T-helper 22 cell (primary cell): ENCODE data around the gene IST1.
"Not testable (repeated sequence)": the region's sequence is repeated elsewhere in the genome, so short reads cannot be mapped to it uniquely, and the experiment has no call there.

ENCODE experiments used
- DNase-seq: peaks from one replicate; pipeline ENCODE4 v3.0.0-alpha.2; 2020; ENCODE audit warnings: low read depth

IST1 gene

DNA sequence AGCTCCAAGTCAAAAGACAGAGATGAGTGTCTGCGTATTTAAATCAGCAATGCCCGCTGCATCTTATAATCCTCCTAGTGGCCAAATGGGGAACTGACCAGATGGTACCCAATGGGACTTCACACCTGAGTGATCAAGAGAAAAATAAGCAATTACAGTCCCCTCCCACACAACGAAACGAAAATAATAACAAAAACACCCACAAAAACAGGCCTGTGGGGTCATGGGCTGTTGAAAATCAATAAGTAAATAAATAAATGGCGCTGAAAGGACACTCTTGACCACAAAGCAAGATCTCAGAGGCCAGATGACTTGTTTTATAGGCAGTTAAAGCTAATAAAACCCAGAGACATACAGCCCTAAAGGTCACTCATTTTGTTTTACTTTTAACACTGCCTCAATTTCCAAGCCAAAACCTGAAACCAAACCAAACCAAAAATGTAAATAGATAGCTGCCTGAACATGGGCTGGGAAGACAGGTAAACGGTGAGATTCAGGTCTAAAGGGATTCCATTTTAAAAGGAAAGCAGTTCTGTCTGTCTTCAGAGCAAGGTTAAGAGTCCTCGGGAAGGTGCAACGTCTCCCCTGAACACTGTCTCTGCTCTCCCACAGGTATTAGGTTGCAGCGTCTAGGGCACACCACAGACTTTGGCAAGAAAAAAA, 12.7 kb upstream of the IST1 start:
- peak; percentile 61 for DNase-seq

DNA sequence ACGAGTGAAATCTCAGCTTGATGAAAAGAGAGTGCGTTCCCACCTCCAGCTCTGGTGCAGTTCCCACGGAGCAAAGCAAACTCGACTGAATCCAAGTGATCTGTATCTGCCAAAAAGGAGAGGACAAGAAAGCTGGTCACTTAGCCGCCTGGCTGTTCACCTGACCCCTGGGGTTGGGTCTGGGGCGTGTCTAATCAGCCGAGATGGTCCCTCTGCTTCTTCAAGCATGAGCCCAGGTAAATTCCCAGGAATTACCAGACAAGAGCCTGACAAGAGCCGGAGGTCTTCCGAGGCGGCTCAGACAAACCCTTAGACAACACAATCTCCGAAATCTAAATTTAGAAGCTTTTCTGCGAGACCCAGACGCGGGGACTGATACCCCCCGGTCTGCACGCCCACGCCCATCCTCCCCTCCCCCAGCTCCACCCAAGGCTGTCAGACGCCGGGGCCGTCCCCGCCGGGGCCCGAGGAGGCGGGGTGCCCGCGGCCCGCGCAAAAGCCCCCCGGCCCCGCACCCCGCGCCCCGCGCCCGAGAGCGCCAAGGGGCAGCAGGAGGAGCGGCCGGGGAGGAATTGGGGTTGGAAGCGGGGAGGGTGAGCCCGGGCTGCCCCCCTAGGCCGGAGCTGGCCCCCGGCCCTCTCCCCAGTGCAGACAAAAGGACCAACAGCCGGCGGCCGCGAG, 12.0 kb upstream of the IST1 start:
- DNase-seq, result peak; percentile 39

DNA sequence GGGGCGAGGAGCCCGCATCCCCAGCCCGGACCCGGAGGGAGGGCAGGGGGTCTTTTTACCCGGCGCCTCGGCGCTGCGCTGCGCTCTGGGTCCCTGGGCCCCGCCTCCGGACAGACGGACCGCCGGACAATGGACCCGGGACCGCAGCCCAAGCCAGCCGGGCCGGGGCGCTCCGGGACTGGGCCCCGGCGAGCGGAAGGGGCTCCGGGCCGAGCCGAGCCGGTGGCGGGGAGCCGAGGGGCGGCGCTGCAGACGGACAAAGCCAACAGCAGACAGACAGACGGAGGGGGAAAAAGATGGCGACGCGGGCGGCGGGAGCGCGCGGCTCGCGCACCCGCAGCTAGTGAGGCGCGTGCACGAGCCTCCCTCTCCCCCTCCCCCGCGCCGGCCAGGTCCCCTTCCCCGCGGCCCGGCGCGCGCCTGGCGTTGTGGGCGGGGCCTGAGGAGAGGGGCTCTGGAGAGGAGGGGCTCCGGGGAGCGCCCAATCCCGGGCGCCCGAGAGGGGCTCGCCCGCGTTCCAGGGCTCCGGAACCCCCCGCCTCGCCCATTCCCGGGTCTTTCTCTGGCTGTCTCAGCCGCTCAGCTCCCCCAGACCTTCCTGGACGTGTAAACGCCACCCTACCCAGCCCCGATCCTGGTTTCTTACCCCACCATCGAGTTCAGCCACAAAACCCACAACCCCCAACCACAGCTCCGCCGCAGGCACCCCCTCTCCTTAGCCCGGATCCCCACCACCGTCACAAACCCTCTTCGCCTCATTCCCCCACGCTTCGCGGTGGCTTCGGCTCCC, 11.3 kb upstream of the IST1 start, which contains the start of gene ZNF821:
Gene ZNF821 (minus strand): TSS at position 334 of the 790 bp plus-strand sequence. CDS start 4,236 bp downstream, outside the sequence.
- peak; percentile 75 for DNase-seq

DNA sequence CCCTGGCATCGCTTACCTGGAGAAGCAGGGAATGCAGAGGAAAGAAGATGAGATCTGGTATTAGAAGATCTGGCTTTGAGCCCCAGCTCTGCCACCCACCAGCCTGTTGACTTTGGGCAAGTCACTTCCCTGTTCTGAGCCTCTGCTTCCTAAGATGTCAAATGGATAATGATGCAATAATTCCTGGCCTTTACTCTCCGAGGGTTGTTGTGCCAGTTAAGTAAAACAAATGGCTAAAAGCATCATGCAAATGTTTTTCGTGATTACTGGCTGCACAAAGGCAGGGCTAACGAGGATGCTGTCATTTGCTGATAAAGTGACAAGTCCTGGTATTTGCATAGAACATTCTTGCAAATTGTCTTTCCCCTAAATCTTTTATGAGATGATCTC, 10.1 kb upstream of the IST1 start:
- DNase-seq, result no peak

DNA sequence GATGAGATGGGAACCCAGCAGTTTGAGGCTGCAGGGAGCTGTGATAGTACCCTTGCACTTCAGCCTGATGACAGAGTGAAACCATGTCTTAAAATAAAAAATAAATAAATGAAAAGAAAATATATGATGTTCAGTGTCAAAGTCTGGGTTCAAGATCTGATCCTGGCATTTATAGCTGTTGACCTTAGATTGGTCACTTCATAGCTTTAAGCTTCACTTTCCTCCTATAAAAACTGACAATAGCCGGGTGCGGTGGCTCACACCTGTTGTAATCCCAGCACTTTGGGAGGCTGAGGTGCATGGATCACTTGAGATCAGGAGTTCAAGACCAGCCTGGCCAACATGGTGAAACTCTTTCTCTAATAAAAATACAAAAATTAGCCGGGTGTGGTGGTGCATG, 6.2 kb upstream of the IST1 start:
- DNase-seq, result no peak

DNA sequence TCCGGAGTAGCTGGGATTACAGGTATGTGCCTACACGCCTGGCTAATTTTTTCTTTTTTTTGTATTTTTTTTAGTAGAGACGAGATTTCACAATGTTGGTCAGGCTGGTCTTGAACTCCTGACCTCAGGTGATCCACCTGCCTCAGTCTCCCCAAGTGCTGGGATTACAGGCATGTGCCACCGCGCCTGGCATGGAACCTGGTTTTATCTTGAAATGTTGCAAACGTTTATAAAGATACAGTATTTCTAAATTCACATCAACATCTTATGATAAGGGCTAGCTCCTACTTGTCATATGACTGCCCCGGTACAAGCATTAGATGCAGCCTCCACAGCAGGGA, 1.5 kb upstream of the IST1 start:
- DNase-seq, result no peak

DNA sequence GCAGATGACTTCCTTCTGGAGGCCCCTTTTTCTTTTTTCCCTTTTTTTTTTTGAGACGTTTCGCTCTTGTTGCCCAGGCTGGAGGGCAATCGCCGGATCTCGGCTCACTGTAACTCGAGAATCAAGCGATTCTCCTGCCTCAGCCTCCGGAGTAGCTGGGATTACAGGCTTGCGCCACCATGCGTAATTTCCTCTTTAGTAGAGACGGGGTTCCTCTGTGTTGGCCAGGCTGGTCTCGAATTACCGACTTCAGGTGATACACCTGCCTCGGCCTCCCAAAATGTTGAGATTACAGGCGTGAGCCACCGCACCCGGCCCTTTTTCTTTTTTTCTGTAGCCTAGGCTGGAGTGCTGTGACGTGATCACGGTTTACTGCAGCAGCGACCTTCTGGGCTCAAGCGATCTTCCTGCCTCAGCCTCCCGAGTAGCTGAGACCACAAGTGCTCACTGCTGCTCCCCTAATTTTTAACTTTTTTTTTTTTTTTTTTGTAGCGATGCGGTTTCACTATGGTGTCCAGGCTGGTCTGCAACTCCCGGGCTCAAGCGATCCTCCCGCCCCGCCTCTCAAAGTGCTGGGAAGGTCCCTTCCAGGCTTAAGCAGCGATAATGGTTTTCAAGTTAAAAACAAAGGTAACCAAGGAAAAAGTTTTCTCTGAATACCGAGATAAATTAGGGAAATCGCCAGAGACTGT, 956 bp upstream of the IST1 start:
- DNase-seq, result peak; percentile 28

DNA sequence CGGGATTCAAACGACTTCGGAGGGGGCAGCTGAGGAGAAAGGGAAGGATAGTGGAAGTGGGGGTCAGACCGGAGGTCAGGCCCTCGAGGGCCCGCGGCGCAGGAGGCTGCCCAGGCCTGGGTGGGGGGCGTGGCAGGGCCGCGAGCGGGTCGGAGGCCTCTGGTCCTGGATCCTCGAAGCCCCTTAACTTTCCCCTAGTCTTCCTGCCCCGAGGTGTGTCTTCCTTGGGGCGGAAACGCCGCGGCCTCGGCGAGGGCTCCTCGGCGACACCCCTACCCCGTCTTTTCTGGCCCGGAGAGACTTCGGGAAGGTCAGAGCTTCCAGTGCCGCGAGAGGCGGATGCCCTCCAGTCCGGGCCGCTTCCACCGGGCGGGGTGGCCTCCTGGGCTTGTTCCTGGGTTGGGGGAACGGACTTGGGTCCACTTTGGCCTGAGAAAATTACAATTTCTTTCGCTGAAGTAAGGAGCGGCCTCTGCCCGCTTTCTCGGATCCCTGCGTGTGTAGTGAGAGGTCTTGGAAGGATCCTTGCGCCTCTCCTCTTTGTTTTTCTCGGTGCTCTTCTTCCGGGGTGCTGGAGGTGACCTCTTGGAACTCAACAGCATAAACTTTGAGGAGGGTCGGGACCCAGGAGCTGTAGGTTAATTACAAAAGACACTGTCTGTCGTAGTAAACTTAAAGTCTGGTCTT, 491 bp downstream of the IST1 start:
- peak; percentile 13 for DNase-seq

DNA sequence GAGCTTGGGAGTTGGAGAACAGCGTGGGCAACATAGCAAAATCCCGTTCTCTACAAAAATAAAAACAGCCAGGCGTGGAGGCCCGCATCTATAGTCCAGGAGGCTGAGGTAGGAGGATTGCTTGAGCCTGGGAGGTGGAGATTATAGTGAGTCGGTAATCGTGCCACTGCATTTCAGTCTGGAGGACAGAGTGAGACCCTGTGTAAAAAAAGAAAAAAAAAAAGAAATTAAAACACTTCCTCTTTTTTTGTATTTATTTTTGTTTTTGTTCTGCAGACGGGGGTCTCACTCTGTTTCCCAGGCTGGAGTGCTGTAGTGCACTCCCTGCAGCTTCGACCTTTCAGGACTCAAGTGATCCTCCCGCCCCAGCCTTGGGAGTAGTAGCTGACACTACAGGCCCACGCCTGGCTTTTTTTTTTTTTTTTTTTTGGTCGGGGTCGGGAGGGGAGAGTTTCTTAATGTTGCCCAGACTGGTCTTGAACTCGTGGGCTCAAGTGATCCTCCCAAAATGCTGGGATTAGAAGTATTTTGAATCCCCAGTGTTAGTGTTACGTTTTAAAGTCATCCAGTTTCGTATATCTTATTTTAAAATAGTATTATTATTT, 1.5 kb downstream of the IST1 start:
- DNase-seq, result no peak

DNA sequence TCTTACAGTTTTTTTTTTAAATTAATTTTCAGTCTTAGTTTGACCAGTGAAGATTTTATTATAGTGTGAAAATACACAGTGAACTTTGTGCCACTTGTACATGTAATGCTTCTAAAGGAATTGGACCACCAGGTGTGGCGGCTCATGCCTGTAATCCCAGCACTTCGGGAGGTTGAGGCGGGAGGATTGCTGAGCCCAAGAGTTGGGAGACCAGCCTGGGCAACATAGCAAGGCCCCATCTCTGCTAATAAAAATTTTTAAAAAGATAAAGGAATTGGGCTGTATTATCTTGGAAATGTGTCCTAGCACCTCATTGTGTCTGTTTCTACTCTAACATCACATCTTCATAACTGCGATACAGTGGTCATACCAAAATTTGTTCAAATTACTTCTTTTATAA, 3.8 kb downstream of the IST1 start:
- DNase-seq, result no peak

DNA sequence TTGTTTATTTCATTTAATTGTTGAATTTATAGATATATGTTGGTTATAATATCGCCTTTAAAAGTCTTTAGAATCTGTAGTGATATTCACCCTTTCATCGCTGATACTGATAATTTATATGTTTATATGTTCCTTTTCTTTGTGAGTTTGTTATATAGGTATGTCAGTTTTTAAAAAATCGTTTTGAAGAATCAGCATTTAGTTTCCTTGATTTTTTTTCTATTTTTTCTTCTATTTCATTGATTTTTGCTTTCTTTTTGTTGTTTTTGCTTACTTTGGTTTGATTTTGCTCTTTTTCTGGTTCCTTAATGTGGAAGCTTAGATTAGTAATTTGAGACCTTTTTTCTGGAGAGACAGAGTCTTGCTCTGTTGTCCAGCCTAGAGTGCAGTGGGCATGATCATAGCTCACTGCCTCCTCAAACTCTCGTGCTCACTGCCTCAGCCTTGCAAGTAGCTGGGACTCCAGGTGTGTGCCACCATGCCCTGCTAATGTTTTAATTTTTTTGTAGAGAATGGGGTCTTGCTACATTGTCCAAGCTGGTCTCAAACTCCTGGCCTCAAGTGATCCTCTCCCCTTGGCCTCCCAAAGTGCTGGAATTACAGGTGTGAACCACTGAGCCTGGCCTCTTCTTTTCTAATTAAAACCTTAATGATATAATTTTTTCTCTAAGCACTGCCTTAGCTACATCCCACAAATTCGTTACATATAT, 7.5 kb downstream of the IST1 start:
- DNase-seq, result no peak

DNA sequence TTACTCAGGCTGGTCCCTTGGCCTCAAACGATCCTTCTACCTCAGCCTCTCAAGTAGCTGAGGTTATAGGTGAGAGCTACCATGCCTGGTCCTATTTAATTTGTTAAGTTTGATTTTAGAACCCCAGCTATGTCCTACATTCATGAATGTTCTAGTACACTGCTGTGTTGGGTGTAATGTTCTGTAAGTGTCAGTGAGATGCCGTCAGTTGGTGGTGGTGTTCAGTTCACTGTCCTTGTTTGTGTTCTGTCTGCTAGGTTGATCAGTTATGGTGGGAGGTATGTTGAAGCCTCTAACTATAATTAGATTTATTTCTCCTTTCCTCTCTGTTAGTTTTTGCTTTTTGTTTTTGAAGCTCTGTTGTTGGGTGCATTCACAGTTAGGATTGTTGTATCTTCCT, 8.3 kb downstream of the IST1 start:
- no peak for DNase-seq

DNA sequence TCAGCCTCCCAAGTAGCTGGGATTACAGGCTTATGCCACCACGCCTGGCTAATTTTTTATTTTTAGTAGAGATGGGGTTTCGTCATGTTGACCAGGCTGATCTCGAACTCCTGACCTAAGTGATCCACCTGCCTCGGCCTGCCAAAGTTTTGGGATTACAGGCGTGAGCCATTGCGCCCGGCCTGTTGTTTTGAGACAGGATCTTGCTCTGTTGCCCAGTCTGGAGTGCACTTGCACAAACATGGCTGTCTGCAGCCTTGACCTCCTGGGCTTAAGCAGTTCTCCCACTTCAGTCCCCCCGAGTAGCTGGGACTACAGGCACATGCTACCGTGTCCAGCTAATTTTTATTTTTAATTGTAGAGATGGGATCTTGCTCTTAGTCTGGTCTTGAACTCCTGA, 8.9 kb downstream of the IST1 start:
- DNase-seq, result no peak

DNA sequence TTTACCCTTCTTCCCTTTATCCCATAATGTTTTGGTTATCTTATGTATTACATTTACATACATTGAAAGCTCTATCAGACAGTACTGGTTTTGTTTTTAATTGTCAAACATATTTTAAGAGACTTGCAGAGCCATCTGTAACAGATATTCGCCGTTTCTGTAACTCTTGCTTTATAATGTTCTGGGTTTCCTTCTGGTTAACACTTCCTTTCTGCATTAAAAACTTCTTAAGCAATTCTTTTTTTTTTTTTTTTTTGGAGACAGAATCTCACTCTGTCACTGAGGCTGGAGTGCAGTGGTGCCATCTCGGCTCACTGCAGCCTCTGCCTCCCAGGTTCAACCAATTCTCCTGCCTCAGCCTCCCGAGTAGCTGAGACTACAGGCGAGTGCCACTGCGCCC, 10.4 kb downstream of the IST1 start:
- DNase-seq, result not testable (repeated sequence)

DNA sequence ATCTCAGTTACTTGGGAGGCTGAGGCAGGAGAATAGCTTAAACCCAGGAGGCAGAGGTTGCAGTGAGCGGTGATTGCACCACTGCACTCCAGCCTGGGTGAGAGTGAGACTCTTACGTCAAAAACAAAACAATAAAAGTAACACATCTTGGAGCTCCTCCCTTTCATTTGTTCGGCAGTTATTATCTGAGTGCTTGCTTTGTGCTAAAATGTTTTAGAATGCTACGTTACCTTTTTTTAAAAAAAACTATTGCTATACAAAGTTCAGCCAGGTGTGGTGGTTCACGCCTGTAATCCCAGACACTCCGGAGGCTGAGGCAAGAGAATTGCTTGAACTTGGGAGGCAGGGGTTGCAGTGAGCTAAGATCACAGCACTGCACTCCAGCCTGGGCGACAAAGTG, 15.8 kb downstream of the IST1 start:
- no peak for DNase-seq

DNA sequence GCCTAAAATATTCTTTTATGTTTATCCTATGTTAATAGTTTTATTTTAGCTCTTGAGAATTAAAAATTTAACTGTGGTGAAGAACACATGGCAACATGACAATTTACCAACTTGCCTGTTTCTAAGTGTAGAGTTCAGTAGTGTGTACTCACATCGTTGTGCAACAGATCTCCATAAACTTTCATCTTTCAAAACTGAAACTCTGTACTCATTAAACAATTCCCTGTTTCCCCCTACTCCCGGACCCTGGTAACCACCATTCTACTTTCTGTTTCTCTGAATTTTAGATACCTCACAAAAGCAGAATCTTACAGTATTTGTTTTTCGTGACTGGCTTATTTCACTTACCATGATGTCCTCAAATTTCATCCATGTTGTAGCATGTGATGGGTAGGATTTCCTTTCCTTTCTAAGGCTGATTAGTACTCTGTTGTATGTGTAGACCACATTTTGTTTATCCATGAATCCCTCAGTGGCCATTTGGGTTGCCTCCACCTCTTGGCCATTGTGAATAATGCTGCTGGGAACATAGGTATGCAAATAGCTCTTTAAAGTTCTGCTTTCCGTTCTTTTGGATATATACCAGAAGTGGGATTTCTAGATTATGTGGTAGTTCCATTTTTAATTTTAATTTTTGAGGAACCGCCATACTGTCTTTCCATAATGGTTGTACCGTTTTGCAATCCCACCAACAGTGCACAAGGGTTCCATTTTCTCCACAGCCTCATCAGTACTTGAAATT, 17.4 kb downstream of the IST1 start:
- no peak for DNase-seq

DNA sequence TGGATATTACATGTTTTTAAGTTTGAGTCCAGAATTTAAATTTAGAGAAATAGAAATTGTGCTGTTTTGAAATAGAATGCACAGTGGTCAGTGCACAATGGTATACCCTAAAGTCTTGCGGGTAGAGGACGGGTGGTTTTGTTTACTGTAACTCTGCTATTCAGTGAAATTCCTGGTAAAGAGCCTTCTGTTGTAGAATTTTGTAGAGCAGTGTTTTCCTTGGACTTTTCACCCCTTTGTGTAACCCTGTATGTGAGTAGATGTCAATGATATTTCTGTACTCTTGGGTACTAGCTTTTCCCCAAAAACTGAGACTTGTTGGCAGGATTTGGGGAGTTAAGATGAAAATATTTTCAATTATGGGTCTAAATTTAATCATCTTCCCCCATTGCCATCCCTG, 19.5 kb downstream of the IST1 start:
- DNase-seq, result no peak

DNA sequence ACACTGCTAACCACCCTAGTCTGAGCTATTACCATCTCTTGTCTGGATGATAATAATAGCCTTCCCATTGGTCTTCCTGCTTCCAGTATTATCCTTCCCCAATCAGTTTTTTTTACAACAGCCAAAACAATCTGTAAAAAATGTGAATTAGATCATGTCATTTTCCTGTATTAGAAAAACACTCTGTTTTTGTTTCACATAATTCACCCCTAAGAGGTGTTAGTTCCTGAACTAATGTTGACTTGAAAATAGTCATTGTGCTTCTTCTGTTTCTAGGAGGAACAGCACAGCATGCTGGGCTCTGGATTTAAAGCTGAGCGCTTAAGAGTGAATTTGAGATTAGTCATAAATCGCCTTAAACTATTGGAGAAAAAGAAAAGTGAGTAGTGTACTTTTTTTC, 20.0 kb downstream of the IST1 start:
- DNase-seq, result no peak

DNA sequence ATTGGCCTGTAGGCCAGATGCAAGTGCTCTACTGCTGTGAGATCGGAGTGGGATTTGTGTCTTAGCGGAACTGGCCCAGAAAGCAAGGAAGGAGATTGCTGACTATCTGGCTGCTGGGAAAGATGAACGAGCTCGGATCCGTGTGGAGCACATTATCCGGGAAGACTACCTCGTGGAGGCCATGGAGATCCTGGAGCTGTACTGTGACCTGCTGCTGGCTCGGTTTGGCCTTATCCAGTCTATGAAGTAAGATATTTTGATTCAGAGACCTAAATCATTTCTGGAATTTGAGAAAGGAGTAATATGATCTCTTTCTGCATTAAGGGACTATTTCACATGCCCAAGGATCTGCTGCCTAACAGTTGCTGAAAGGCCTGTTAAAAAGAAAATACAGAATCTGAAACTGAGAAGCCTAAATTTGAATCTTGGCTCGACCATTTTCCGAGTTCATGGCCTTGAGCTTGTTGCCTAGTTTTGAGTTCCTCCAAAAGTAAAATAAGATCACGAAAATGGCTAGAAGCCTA, 21.1 kb downstream of the IST1 start:
- no peak for DNase-seq

DNA sequence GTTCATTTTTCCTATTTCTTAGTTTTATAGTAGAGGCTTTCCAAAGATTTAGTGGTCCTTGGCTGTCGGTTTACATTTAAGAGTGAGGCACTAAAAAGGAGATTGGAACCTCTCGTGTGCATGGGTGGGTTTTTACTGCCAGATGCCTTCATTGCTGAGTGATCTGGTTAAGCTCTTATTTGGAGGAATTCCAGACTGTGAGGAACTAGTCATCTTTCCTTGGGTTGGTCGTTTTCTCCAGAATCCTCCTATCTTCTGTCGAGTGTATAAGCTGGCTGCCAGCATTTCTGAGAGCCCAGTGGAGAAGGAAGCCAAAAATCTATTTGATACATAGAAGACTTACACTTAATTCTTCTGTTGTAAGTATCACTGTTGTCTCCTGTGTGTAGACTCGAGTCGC, 22.6 kb downstream of the IST1 start:
- no peak for DNase-seq
